Activated CD4-positive, CD25-positive, alpha-beta regulatory T cell (primary cell): ENCODE results near the gene GSK3B.
"Not testable (repeated sequence)": the region's sequence is repeated elsewhere in the genome, so short reads cannot be mapped to it uniquely, and the experiment has no call there.

Experiments used
- DNase-seq, 4 experiments: peaks; one replicate each; lab custom pipeline; 2025; lab: John Stamatoyannopoulos, UW

GSK3B gene

DNA sequence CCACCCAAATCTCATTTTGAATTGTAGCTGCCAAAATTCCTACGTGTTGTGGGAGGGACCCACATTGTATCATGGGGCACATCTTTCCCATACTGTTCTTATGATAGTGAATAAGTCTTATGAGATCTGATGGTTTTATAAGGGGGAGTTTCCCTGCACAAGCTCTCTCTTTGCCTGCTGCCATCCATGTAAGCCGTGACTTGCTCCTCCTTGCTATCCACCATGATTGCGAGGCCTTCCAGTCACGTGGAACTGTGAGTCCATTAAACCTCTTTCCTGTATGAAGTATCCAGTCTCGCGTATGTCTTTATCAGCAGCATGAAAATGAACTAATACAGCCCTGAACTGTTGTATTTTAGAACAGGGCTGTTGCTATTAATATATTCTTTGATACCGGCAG lies 40.6 kb downstream of the GSK3B start:
- DNase-seq, result not testable (repeated sequence)

DNA sequence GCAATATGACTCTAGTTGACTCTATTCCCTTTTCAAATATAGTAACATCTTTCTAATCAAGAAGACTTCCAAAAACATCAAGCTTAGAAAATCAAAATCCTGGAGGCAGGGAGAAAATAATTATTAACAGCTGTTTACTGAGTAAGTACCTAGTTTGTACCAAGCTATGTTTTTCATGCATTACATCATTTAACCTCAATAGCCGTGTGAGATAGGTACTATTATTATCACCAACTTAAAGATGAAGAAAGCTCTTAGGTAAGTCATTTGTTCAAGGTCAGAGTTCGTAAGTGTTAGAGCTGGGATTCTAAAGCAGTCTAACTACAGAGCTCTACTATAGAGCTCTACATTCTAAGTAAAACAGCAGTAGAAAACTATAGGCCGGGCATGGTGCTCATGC lies 41.6 kb downstream of the GSK3B start:
- DNase-seq, result no peak

DNA sequence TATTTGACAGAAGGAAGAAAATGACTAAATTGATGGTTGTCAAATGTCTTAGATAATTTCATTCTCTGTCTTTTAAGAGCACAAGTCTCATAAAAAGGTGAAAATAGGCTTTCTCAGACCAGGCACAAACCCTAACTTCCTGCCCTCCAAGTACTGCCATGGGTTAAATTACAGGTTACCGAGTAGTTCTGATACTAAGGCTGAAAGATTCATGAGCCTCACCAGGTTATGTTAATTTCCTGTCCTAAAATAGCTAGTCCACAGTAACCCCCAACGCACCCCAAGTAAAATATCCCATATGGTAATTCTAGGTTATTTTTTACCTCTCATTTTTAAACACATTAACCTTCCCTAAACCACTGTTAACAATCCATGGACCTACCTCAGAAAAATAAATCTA lies 42.0 kb downstream of the GSK3B start:
- no peak for DNase-seq

GRCh38 chr3:120051570-120051969 lies 42.7 kb downstream of the GSK3B start:
- not testable (repeated sequence) for DNase-seq

GRCh38 chr3:120049881-120050539 lies 44.2 kb downstream of the GSK3B start:
- no peak for DNase-seq

DNA sequence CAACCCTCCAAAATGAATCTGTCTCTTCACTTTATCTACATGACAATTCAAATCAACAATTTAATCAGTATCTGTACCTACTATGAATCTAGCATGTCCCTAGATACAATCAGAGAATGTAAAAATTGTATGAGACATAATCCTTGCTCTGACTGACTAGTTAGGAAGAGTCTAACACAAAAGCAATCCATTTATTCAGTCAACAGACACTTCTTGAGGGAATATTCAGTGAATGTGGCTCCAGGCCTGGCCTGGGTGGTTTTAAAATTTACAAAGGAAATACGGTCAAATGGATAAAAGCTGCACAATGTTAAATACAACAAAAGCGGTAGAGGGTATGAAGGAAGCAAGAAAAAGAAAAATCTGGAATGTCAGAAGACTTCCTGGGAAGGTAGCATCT lies 45.2 kb downstream of the GSK3B start:
- no peak for DNase-seq

GRCh38 chr3:120048355-120049041 lies 45.7 kb downstream of the GSK3B start:
- DNase-seq, result no peak

DNA sequence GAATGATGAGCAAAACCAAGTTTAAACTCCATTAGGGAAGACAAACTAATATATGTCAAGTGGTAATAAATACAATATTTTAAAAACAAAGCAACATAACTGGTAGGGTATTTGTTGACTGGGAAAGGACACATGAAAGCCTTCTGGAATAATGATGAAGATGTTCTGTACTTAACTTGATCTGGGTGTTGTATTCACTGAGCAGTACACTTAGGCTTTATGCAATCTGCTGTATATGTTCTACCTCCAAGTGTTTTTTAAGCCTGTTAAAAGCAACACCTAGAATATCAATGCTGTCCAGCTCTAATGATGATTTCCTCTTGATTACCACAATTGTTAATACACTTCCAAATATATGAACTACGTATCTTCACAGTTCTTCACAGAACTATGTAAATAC lies 46.6 kb downstream of the GSK3B start:
- no peak for DNase-seq

DNA sequence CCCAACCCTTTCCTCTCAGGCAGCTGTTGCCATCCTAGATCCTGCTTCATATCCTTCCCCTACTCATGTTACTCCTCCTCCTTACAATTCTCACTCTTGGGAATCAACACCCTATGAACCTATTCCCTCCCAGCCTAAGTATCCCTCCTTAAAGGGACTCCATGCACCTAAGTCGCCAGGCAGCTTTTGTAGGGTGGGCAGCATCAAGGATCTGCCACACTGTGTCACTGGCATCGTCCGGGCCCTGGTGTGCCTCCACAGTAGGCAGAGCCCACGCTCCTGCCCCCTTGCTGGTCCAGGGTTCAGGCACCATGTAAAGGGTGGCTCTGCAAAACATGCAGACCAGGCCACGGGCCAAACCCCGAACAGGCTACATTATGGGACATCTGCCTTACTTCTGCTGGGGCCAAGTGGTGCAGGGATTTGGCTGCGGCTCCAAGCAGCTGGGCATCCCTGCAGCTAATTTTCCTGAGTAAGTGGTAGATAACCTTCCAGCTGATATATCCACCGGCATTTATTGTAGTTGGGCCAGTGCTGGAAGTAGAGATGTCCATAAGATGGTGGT lies 53.4 kb downstream of the GSK3B start:
- DNase-seq, result no peak

GRCh38 chr3:120039642-120040610 lies 54.3 kb downstream of the GSK3B start:
- no peak for DNase-seq

DNA sequence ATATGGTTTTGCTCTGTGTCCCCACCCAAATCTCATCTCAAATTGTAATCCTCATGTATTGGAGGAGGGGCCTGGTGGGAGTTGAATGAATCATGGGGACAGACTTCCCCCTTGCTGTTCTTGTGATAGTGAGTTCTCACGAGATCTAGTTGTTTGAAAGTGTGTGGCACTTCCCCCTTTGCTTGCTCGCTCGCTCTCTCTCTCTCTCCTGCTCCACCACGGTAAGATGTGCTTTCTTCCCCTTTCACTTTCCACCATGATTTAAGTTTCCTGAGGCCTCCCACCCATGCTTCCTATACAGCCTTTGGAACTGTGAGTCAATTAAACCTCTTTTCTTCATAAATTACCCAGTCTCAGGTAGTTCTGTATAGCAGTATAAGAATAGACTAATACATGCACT lies 60.7 kb downstream of the GSK3B start:
- no peak for DNase-seq

- no peak for DNase-seq
Observed at GRCh38 chr3:120031561-120031960, 62.7 kb downstream of the GSK3B start.

GRCh38 chr3:120029749-120030148 lies 64.5 kb downstream of the GSK3B start:
- no peak for DNase-seq

DNA sequence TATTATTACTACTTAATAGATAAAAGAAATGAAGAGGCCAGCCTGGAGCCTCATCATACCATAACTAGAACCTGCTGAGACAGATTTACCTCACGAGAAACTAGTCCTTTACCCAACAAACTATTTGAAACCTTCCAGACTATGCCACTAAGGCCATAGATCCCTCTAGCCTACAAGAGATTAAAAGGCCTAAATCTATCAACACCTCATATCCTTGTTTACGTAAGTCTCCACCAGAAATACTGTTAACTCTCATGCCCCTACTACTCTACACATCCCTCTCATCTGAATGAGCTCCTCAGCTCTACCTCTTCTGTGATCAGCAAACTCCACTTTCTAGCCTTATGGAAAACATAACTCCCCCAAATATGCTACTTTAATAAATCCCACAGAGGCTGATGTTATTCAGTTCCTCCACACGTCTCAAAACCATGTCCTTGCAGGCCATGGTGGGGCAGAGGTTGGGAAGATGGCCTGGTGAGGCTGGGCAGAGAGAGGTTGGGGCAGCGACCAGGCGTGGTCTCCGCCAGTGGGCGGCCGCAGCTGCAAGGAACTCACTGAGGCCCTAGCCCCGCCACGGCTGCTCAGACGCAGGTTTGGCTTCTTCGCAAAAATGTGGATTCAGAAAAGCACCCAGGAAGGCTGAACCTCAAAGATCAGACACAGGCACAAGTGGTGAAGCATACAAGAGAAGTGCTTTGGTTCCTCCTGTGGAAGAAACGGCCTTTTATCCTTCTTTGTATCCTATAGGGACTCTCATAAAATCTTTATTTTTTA lies 65.8 kb downstream of the GSK3B start:
- no peak for DNase-seq

DNA sequence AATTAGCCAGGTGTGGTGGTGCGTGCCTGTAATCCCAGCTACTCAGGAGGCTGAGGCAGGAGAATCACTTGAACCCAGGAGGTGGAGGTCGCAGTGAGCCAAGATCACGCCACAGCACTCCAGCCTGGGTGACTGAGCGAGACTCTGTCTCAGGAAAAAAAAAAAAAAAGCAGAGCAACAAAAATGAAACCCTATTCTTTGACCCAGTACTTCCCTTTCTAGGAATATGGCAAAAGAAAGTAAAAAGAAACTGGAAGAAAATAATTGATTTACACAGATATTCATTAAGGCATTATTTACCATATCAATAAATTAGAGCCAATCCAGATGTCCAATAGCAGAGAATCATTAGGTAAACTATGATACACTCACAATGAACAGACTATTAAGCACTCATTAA lies 67.0 kb downstream of the GSK3B start:
- DNase-seq, result no peak

DNA sequence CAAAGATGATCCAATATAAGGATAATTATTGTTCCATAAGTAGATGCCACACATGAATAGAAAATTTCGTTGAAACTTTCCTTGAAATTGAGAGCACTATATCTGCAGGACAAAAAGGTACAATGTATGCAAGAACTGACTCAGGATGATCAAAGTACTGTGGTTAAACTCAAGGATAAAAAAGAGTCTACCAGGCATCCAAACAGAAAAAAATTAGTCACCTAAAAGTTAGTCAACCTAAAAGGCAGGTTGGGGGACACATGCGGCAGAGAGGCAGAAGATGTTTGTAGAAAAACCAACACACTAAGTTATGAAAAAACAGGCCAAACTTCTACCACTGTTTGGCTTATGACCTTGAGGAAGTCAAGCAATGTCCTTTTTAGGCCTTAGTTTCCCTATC lies 68.7 kb downstream of the GSK3B start:
- no peak for DNase-seq

DNA sequence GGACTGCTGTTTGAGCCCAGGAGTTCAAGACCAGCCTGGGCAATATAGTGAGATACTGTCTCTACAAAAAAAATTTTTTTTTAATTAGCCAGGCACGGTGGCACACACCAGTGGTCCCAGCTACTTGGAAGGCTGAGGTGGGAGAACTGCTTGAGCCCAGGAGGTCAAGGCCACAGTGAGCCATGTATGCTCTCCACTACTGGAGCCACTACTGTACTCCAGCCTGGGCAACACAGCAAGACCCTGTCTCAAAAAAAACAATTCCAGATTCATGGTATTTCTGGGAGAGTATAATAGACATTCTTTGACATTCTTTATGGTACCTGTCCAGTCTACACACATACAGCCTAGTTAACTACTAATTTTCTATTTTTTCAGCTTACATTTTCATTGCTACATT lies 70.1 kb downstream of the GSK3B start:
- no peak for DNase-seq

- DNase-seq, result no peak
Observed at GRCh38 chr3:120022729-120023128, 71.5 kb downstream of the GSK3B start.

- no peak for DNase-seq
Observed at GRCh38 chr3:120021523-120021922, 72.7 kb downstream of the GSK3B start.

GRCh38 chr3:120018299-120018698 lies 75.9 kb downstream of the GSK3B start:
- DNase-seq, result no peak

- DNase-seq, result no peak
Observed at GRCh38 chr3:120017692-120018091, 76.6 kb downstream of the GSK3B start.

DNA sequence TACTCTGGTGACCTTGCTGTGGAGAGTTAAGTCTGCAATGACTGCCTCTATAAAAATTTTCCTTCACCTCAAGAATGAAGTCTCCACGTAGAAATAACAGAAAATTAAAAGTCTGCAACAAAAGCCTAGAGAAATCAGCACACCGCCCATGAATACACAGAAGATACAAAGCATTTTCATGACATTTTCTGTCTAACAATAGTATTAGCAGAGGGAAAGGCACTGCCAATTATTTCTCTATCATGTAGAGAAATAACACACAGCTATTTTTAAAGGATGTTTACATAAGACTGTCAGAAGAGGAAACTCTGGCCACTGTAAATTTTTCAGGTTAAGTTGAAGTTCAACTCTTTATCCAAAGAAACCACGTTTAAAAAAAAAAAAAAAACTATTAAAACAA lies 80.8 kb downstream of the GSK3B start:
- DNase-seq, result no peak
